Fibroblast of peridontal ligament (primary cell): ENCODE data around the gene LILRB3.
A peak's percentile ranks its signal among the peaks of the same experiment; 100 is the strongest.
"Not testable (repeated sequence)": the region's sequence is repeated elsewhere in the genome, so short reads cannot be mapped to it uniquely, and the experiment has no call there.

Experiments used
- DNase-seq: peaks from one replicate; pipeline ENCODE4 v3.0.0-alpha.2; 2010; ENCODE audit errors: extremely low read depth

LILRB3 gene

GRCh38 chr19:54209811-54210494, 12.9 kb downstream of the LILRB3 start:
- DNase-seq, result peak; percentile 98

GRCh38 chr19:54209058-54209810, 13.6 kb downstream of the LILRB3 start:
- DNase-seq, result no peak

DNA sequence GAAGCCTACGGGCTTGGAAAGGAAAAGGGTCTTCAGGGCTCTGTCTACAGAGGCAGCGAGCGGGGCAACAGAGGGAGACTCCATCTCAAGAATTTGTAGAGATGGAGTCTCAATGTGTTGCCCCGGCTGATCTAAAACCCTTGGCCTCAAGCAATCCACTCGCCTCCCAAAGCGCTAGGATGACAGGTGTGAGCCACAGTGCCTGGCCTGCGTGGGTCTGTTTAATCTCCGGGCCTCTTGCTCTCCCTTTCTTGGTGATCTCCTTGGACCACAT, 14.1 kb downstream of the LILRB3 start:
- no peak for DNase-seq

GRCh38 chr19:54207983-54208783, 14.6 kb downstream of the LILRB3 start:
- DNase-seq, result peak; percentile 78

DNA sequence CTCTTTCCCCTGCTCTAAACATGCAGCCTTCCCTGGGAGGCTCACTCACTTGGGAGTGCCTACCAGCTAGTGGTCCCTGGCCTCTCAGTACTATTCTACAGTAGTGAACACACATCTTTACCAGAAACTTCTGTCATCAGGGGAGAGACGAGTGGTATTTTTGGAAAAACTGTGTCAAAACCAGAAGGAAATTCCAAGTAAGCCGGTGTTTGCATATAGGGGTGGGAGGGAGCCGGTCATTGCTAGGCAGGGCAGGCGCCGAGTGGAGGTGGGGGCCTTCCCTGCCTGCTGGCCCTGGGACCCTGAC, 15.2 kb downstream of the LILRB3 start:
- DNase-seq, result no peak

- DNase-seq, result not testable (repeated sequence)
Measured at GRCh38 chr19:54207193-54207592, 15.6 kb downstream of the LILRB3 start.

DNA sequence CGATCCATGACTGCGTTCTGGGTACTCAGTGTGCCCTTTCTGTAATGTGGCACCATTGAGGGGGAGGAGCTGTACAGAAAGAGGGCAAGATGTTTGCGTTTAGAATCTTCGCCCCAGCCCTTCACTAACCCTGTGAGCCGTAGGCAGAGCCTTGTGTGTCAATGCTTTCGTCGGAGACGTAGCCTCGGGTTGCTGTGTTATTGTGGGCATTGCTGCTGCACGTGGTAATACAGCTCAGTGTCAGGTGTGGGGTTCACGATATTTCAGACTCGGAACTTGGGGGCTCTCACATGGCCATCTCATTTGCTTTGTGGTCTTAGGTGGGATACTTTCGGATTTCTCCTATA, 16.0 kb downstream of the LILRB3 start:
- no peak for DNase-seq

DNA sequence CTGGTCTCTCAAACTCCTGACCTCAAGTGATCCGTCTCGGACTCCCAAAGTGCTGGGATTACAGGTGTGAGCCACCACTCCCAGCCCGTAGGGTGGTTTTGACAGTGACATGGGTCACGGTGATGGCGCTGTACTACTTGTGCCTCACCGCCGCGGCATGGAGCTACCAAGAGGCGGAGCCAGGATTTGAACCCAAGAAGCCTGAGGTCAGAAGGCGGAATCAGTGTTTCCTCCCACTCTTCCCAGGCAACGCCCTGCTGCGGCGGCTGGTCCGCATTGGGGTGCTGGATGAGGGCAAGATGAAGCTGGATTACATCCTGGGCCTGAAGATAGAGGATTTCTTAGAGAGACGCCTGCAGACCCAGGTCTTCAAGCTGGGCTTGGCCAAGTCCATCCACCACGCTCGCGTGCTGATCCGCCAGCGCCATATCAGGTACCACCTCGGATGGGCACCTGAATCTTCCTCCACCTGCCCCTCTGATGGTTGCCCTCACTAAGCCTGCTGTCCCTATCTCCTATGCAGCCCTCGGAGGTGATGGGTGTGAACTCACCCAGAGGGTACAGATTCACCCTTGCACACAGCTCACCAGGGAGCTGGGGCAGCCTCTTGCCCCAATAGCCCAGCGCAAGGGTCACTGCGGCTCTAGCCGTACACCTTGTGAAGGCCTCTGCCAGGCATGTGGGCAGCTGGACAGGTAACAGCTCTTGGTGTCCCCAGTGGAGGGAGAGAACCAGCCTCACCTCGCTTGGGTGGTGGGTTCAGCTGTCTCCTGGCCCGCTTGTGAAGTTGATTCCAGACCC, 16.6 kb downstream of the LILRB3 start:
- no peak for DNase-seq

GRCh38 chr19:54204767-54205468, 17.9 kb downstream of the LILRB3 start:
- no peak for DNase-seq

DNA sequence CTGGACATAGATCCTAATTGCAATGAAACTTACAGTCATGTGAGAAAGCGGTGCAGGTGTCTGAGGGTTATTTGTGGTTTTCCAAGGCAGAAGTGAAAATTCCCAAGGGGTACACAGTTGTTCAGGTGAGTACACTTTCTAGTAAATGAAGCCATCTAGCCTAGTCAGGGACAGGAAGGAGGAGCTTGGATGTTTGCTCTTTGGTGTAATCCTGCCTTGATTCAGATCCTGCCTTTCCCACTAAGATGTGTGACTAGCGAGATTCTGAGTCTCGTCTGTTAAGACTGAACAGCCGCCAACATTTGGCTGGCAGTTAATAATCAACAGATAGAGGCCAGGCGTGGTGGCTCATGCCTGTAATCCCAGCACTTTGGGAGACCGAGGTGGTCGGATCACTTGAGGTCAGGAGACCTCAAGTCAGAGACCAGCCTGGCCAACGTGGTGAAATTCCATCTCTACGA, 19.6 kb downstream of the LILRB3 start:
- DNase-seq, result no peak

GRCh38 chr19:54201980-54202379, 20.8 kb downstream of the LILRB3 start:
- no peak for DNase-seq

DNA sequence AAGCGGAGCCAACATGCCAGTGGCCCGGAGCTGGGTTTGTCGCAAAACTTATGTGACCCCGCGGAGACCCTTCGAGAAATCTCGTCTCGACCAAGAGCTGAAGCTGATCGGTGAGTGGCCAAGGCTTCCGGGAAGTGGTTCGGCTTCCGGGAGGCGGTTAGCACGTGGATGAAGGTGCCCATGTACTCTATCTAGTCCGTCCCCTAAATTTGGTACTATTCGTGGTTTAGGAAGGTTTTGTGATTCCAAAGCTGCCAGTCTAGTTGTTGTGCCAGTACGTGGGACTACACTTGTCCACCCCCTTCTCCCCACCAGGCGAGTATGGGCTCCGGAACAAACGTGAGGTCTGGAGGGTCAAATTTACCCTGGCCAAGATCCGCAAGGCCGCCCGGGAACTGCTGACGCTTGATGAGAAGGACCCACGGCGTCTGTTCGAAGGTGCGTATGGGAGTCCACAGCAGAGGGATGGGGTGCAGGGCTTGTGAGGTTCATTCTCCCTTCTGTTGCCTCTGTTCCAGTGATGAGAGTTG, 21.6 kb downstream of the LILRB3 start:
- peak; percentile 20 for DNase-seq

DNA sequence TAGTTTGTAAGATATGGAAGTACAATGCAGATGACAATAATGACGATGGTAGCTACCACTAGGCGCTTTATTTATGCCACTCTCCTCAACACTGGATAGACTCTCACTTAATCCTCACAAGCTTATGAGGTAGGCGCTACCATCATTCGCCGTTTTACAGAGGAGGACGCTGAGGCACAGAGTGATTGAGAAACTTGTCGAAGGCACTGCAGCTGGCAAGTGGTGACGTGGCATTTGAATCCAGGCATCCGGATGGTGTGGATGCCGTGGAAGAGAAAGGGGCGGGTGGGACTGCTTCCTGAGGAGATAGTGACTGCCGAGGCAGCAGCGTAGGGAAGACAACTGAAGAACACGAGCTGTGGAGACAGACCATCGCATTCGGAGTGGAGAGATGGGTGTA, 23.4 kb downstream of the LILRB3 start:
- DNase-seq, result no peak

- DNase-seq, result no peak
Measured at GRCh38 chr19:54197121-54197520, 25.7 kb downstream of the LILRB3 start.

GRCh38 chr19:54196536-54196935, 26.3 kb downstream of the LILRB3 start:
- no peak for DNase-seq

DNA sequence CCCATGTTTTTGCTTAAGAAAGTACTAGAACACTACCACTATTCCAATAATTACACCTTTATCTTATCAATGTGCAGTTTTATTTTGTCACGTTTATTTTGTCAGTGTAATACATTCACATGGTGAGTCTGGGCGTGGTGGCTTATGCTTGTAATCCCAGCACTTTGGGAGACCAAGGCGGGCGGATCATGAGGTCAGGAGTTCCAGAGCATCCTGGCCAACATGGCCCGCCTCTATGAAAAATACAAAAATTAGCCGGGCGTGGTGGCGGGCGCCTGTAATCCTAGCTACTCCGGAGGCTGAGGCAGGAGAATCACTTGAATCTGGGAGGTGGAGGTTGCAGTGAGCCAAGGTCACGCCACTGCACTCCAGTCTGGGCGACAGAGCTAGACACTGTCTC, 28.3 kb downstream of the LILRB3 start:
- DNase-seq, result not testable (repeated sequence)

DNA sequence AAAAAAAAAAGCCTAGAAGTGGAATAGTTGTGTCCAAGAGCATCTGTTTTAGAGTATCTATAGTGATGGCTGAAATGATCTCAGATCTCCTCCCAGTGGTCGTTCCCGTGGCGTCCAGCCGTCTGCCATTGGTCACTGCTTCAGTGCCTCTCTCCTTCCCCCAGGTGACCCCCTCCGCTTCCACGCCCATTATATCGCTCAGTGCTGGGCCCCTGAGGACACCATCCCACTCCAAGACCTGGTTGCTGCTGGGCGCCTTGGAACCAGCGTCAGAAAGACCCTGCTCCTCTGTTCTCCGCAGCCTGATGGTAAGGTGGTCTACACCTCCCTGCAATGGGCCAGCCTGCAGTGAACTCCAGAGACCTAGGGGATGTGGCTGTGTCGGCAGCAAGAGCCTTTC, 29.8 kb downstream of the LILRB3 start:
- DNase-seq, result no peak

DNA sequence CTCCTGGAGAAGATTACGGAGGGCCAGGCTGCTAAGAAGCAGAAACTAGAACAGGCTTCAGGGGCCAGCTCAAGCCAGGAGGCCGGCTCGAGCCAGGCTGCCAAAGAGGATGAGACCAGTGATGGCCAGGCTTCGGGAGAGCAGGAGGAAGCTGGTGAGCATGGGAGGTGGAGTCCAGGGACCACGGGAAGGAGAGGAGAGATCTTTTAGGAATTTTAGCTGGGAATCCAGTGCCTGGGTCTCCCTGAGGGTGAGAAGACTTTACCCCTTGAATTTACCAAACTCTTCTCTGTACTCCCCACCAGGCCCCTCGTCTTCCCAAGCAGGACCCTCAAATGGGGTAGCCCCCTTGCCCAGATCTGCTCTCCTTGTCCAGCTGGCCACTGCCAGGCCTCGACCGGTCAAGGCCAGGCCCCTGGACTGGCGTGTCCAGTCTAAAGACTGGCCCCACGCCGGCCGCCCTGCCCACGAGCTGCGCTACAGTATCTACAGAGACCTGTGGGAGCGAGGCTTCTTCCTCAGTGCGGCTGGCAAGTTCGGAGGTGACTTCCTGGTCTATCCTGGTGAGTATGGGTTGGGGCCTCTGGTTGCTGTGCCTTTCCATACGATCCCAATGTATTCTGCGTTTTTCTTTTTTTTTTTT, 30.9 kb downstream of the LILRB3 start:
- no peak for DNase-seq

DNA sequence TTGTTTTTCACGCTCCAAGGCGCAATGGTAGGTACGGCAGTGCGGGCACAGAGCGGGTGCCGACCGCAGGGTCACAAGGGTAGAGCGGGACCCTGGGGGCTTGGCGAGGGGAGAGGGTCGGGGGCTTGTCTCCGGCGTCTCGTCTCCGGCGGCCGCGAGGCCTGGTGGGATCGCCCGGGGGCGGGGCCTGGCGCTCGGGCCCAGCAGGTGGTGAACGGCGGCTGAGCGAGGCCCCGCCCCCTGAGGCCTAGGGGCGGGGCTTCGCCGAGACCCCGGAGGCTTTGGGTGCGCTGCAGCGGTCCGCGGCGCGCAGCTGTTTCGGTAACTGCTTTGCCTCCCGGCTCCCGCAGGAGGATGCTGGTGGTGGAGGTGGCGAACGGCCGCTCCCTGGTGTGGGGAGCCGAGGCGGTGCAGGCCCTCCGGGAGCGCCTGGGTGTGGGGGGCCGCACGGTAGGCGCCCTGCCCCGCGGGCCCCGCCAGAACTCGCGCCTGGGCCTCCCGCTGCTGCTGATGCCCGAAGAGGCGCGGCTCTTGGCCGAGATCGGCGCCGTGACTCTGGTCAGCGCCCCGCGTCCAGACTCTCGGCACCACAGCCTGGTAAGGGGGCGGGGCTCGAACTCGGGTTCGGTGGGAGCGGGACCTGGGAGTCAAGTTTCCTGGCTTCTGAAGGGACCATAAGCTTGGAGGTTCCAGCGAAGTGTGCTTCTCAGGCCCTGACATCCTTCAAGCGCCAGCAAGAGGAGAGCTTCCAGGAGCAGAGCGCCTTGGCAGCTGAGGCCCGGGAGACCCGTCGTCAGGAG, 31.6 kb downstream of the LILRB3 start, which contains the start of gene TSEN34:
Gene TSEN34, plus strand, starts transcription at position 298 of the 800 bp plus-strand sequence. Its CDS starts 57 bp downstream, at position 355.
- DNase-seq, result peak; percentile 30

DNA sequence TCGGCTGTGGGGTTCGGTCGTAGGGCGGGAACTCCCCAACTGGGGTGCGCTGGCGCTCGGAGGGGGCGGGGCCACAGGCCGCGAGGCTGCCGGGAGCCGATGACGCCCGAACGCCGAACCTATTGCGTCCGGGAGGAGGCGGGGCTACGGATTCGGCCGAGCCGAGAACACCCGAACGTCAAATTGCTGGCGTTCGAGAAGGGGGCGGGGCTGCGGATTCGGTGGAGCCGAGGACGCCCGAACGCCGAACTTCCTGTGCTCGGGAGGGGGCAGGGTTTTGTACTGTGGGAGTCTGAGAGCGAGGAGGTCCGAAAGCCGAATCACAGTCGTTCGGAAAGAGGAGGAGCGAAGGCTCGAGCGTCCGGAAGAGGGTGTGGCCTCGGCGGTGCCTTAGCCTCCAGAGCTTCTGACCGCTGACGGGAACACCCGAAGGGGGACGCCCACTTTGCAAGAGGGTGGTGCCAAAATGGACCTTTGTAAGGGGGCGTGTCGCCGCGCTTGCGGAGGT, 32.2 kb downstream of the LILRB3 start:
- DNase-seq, result peak; percentile 99
